H1 (cell line): ENCODE measurements around the gene CADPS. TPM values are rescaled to one million over a fixed set of nuclear protein-coding genes. Genes with fewer than 3 reads are reported as not detected.

Experiments
- CBX8 ChIP-seq: fragments of 300-800, 300-1000 bp; sonication (generic); IDR thresholded peaks from 2 replicates; pipeline ENCODE4 v1.7.1; 2016; ENCODE audit warnings: low read depth, low read length, borderline replicate concordance
- KDM4A ChIP-seq: IDR thresholded peaks from one replicate; pipeline ENCODE4 v1.7.1; 2012; ENCODE audit warnings: low read depth, mild to moderate bottlenecking, moderate library complexity, low read length, inconsistent platforms; ENCODE audit not compliant: severe bottlenecking
- PHF8 ChIP-seq: fragments of 200-600 bp; sonication (generic); conservative IDR thresholded peaks from 2 replicates; pipeline ENCODE4 v1.7.1; 2012; ENCODE audit warnings: low read depth, mild to moderate bottlenecking, inconsistent platforms, low read length, moderate library complexity
- POLR2AphosphoS5 ChIP-seq: IDR thresholded peaks from 2 replicates; pipeline ENCODE4 v1.6.1; 2011; ENCODE audit warnings: low read depth, low read length
- polyA plus RNA-seq, 7 experiments: library from polyadenylated mRNA; depleted of rRNA in 3 of 7; stranded (reverse) in 5 of 7; unstranded in 2 of 7; fragments of >200 nt in 5 of 7; fragments of 200-250 nt in 2 of 7; gene quantifications; 1 replicate in 5 of 7; 2 replicates in 1 of 7; 4 replicates in 1 of 7; pipeline versions ENCODE4 v1.2.1 to v1.2.3, GENCODE V29; 2011 to 2013; ENCODE audit warnings: missing spikeins in 2 of 7, mixed read lengths in 2 of 7
- total RNA-seq: library from RNA; stranded (reverse); fragmentation: NEBNext Ultra II Directional; extraction: Animal tissue kit (Norgen Biotek cat#: 25700); gene quantifications from 2 replicates; pipeline ENCODE4 v1.2.1, GENCODE V29; 2021
- TF ChIP-seq, protein P1 (sequence below): IDR thresholded peaks from 2 replicates; pipeline ENCODE4 v1.6.1; 2011; ENCODE audit warnings: low read length, improper control_type of control experiment

Gene CADPS
- total and polyA plus RNA-seq, 2 of the 8 experiments (the other 6 are each of a cell fraction or from before 2014, with no cell fraction given), result 7.1 to 10.2 TPM

- TF ChIP-seq, protein P1, sequence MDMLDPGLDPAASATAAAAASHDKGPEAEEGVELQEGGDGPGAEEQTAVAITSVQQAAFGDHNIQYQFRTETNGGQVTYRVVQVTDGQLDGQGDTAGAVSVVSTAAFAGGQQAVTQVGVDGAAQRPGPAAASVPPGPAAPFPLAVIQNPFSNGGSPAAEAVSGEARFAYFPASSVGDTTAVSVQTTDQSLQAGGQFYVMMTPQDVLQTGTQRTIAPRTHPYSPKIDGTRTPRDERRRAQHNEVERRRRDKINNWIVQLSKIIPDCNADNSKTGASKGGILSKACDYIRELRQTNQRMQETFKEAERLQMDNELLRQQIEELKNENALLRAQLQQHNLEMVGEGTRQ, result no peak
- TF ChIP-seq CBX8, result no peak
- no peak for TF ChIP-seq POLR2AphosphoS5
- TF ChIP-seq KDM4A, result no peak
- TF ChIP-seq PHF8, result no peak
These were observed 42.9 kb upstream of the CADPS start (continued) for GRCh38 chr3:62918131-62918530.
